GM19239 (cell line): ENCODE data around the gene WBP2.

Experiments
- DNase-seq: peaks from one replicate; pipeline ENCODE4 v3.0.0; 2011; ENCODE audit warnings: low spot score; ENCODE audit not compliant: insufficient read length
- FAIRE-seq: peaks from 2 replicates; lab custom pipeline; 2011; peaks lifted over from hg19 to GRCh38; lab: Jason Lieb, UNC

WBP2 gene

GRCh38 chr17:75846692-75847613 lies 8.2 kb downstream of the WBP2 start:
- DNase-seq = no peak
- no peak for FAIRE-seq

- DNase-seq = no peak
- FAIRE-seq = no peak
These were observed 9.0 kb downstream of the WBP2 start for GRCh38 chr17:75845933-75846691.

GRCh38 chr17:75845058-75845711 lies 9.9 kb downstream of the WBP2 start:
- DNase-seq (peak; percentile 93), FAIRE-seq (peak; percentile 87)

- FAIRE-seq = no peak
These were observed 10.5 kb downstream of the WBP2 start for GRCh38 chr17:75844530-75845057.

GRCh38 chr17:75843577-75844529 lies 11.3 kb downstream of the WBP2 start, which contains the start of gene UNC13D:
Gene UNC13D (minus strand): TSS chr17:75844404. CDS start chr17:75844337, 67 bp downstream.
- DNase-seq = peak; percentile 80
- FAIRE-seq = peak; percentile 37

More at GRCh38 chr17:75844530-75845057, 10.5 kb downstream of the WBP2 start:
- no peak for DNase-seq

- FAIRE-seq = no peak
These were observed 12.1 kb downstream of the WBP2 start for GRCh38 chr17:75842963-75843576.

GRCh38 chr17:75842411-75842810 lies 12.7 kb downstream of the WBP2 start:
- no peak for FAIRE-seq
- DNase-seq = no peak

More at GRCh38 chr17:75842963-75843576, 12.1 kb downstream of the WBP2 start:
- no peak for DNase-seq

GRCh38 chr17:75840799-75841164 lies 14.4 kb downstream of the WBP2 start:
- FAIRE-seq (no peak), DNase-seq (no peak)

- no peak for FAIRE-seq
- DNase-seq = no peak
These were observed 15.0 kb downstream of the WBP2 start for GRCh38 chr17:75839942-75840798.

GRCh38 chr17:75838410-75838809 lies 16.7 kb downstream of the WBP2 start:
- FAIRE-seq (no peak), DNase-seq (no peak)

- DNase-seq (no peak), FAIRE-seq (no peak)
These were observed 17.2 kb downstream of the WBP2 start for GRCh38 chr17:75837899-75838298.

- no peak for DNase-seq
- FAIRE-seq = no peak
These were observed 18.5 kb downstream of the WBP2 start for GRCh38 chr17:75836605-75837004.

GRCh38 chr17:75835654-75835987 lies 19.5 kb downstream of the WBP2 start:
- no peak for FAIRE-seq
- DNase-seq = no peak

GRCh38 chr17:75834928-75835653 lies 20.0 kb downstream of the WBP2 start:
- DNase-seq (no peak), FAIRE-seq (no peak)

- DNase-seq (no peak), FAIRE-seq (no peak)
These were observed 20.7 kb downstream of the WBP2 start for GRCh38 chr17:75834279-75834920.

GRCh38 chr17:75832652-75833400 lies 22.3 kb downstream of the WBP2 start:
- FAIRE-seq (no peak), DNase-seq (no peak)
